ENCODE measurements around the gene CAPZA1.

- TF ChIP-seq POLR2AphosphoS5 (IDR thresholded peaks at IDR 0.05) = no peak
- no peak for TF ChIP-seq POLR2A (IDR thresholded peaks at IDR 0.05)
- no peak for TF ChIP-seq CTCF (IDR thresholded peaks at IDR 0.05)
Measured at GRCh38 chr1:112634367-112634766, 14.7 kb downstream of the CAPZA1 start.

Data from gastroesophageal sphincter (tissue), 3 donors.